AG10803 (cell line): ENCODE data around the gene DIPK1C.

Experiments
- DNase-seq: peaks from one replicate; pipeline ENCODE4 v3.0.0; 2010; ENCODE audit warnings: low read depth
- H3K4me3 ChIP-seq: 2 replicates; pipeline ENCODE4 v1.5.1; 2011; ENCODE audit warnings: mild to moderate bottlenecking, low read length, control low read depth
- CTCF ChIP-seq: conservative IDR thresholded peaks from 2 replicates; pipeline ENCODE4 v1.5.1; 2011; ENCODE audit warnings: mild to moderate bottlenecking, low read length, control low read depth, inconsistent platforms

The DIPK1C gene

GRCh38 chr18:74459889-74460288, 2.8 kb upstream of the DIPK1C start:
- DNase-seq, result no peak
- peak; percentile 28; the same call in 1 of the 2 replicates for TF ChIP-seq CTCF
- H3K4me3 ChIP-seq, result no peak overlapping the region

- no peak for DNase-seq
- no peak for TF ChIP-seq CTCF
- H3K4me3 ChIP-seq, result no peak overlapping the region
Observed at GRCh38 chr18:74457725-74458421, 765 bp upstream of the DIPK1C start.

GRCh38 chr18:74456349-74457042, 612 bp downstream of the DIPK1C start:
- H3K4me3 ChIP-seq, result no peak overlapping the region
- no peak for DNase-seq
- TF ChIP-seq CTCF, result no peak

GRCh38 chr18:74456017-74456348, 1.1 kb downstream of the DIPK1C start:
- H3K4me3 ChIP-seq, result no peak overlapping the region

GRCh38 chr18:74455386-74455785, 1.7 kb downstream of the DIPK1C start:
- H3K4me3 ChIP-seq, result no peak overlapping the region
- no peak for TF ChIP-seq CTCF
- no peak for DNase-seq

More at GRCh38 chr18:74456017-74456348, 1.1 kb downstream of the DIPK1C start:
- DNase-seq, result no peak
- TF ChIP-seq CTCF, result no peak

GRCh38 chr18:74454279-74454751, 2.8 kb downstream of the DIPK1C start:
- DNase-seq, result no peak
- TF ChIP-seq CTCF, result no peak
- H3K4me3 ChIP-seq, result no peak overlapping the region
